Astrocyte (in vitro differentiated cells and primary cell): ENCODE results near the gene DSCAM.

ENCODE experiments used
- EZH2 ChIP-seq: IDR thresholded peaks from 2 replicates; pipeline ENCODE4 v1.6.1; 2012; ENCODE audit warnings: mild to moderate bottlenecking, low read length, inconsistent platforms; ENCODE audit not compliant: insufficient read depth
- TF ChIP-seq, protein P1 (sequence below): IDR thresholded peaks from 2 replicates; pipeline ENCODE4 v1.5.1; 2011; ENCODE audit warnings: low read depth, mild to moderate bottlenecking, inconsistent platforms, low read length, moderate library complexity; ENCODE audit not compliant: insufficient read depth

DNA sequence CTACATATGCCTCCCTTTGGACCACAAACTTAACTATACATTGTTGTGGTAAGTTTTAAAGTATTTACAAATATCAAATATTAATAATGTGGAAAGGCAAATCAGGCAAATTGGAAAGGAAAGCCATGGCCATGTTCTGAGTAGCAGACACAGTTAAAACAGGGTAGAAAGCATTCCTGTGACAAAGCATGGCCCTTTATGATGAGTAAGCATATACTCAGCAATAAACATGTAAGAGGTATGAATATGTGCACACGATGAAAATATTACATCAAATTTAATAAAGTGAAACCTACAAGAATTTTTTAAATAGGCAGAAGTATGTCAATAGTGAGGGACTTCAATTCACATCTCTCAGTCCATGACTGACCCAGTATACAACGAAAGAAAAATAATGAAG, 389.2 kb downstream of the DSCAM start:
- TF ChIP-seq, protein P1, sequence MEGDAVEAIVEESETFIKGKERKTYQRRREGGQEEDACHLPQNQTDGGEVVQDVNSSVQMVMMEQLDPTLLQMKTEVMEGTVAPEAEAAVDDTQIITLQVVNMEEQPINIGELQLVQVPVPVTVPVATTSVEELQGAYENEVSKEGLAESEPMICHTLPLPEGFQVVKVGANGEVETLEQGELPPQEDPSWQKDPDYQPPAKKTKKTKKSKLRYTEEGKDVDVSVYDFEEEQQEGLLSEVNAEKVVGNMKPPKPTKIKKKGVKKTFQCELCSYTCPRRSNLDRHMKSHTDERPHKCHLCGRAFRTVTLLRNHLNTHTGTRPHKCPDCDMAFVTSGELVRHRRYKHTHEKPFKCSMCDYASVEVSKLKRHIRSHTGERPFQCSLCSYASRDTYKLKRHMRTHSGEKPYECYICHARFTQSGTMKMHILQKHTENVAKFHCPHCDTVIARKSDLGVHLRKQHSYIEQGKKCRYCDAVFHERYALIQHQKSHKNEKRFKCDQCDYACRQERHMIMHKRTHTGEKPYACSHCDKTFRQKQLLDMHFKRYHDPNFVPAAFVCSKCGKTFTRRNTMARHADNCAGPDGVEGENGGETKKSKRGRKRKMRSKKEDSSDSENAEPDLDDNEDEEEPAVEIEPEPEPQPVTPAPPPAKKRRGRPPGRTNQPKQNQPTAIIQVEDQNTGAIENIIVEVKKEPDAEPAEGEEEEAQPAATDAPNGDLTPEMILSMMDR = no peak
- no peak for TF ChIP-seq EZH2
